RWPE1 (cell line): ENCODE measurements around the gene SPARC.
A peak's percentile ranks its signal among the peaks of the same experiment; 100 is the strongest.

Experiments
- CTCF ChIA-PET: fragments of 350-600 bp; sonication (Branson Sonifier 250); formaldehyde crosslinking; extraction: SDS; loops from one replicate; lab custom pipeline; 2021; lab: Yijun Ruan, JAX
- POLR2A ChIA-PET: fragments of 400-600 bp; formaldehyde crosslinking; extraction: SDS; loops from one replicate; lab custom pipeline; 2020; ENCODE audit warnings: antibody characterized with exemption; ENCODE audit not compliant: low non-redundant PET; lab: Yijun Ruan, JAX
- DNase-seq: peaks from one replicate; pipeline ENCODE4 v3.0.0; 2012; ENCODE audit warnings: low spot score
- H3K27ac ChIP-seq: fragments of 450-650 bp; 2 replicates; pipeline ENCODE4 v1.5.1; 2017
- TF ChIP-seq, protein P1 (sequence below): fragments of 450-650 bp; conservative IDR thresholded peaks from 2 replicates; pipeline ENCODE4 v1.5.1; 2017; ENCODE audit warnings: low read depth, mild to moderate bottlenecking

SPARC gene

DNA sequence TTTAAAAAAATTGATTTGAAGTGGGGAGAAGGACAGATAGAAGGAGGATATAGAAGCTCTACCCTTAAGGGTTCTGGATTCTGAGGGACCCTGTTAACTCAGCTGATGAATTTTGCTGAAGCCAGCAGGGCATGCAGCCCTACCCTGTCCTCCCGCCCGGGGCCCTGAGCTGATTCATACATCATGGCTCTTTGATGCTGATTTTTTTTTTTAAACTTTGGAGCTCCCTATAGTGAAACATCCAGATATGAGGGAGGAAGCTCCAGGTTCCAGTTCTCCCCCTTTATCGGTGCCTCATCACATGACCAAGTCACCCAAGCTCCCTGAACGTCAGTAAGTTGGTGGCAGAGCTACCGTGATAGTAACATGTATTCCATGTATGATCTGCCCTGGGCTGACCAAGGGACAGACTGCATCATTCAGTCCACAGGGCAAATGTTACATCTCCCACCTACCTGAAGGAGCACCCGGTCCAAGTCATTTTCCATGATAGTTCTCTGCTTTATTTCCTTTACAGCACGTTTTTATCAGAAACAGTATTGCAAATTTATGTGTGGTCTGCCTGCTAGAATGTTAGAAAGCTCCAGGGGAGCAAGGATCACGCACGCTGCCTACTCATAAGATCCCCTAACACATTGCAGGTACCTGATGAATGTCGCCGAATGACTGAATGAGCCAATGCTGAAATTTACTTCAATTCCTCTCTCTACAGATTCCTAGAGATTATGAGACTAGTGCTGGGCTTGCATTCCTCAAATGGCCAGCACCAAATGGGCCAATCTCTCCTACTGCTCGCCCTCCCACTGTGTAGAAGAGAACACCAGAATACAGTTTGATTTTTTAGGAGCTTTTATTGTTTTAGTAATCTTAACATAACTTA, 25.9 kb downstream of the SPARC start:
- TF ChIP-seq, protein P1, sequence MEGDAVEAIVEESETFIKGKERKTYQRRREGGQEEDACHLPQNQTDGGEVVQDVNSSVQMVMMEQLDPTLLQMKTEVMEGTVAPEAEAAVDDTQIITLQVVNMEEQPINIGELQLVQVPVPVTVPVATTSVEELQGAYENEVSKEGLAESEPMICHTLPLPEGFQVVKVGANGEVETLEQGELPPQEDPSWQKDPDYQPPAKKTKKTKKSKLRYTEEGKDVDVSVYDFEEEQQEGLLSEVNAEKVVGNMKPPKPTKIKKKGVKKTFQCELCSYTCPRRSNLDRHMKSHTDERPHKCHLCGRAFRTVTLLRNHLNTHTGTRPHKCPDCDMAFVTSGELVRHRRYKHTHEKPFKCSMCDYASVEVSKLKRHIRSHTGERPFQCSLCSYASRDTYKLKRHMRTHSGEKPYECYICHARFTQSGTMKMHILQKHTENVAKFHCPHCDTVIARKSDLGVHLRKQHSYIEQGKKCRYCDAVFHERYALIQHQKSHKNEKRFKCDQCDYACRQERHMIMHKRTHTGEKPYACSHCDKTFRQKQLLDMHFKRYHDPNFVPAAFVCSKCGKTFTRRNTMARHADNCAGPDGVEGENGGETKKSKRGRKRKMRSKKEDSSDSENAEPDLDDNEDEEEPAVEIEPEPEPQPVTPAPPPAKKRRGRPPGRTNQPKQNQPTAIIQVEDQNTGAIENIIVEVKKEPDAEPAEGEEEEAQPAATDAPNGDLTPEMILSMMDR: no peak
- ChIA-PET POLR2A (interaction anchor here (0.8 to 1.3 kb wide), 3 partner anchors 79 to 97 kb away, joined by 3 to 7 read pairs (median 4); partner anchors contain the start of gene ATOX1), CTCF (interaction anchor here (0.5 to 5.0 kb wide), 5 partner anchors 9 to 111 kb away, joined by 3 to 84 read pairs (median 5); partner anchors contain the start of gene G3BP1)
- peak; percentile 63 for DNase-seq
- peak overlapping the region; percentile 35; the same call in 1 of the 2 replicates for H3K27ac ChIP-seq

DNA sequence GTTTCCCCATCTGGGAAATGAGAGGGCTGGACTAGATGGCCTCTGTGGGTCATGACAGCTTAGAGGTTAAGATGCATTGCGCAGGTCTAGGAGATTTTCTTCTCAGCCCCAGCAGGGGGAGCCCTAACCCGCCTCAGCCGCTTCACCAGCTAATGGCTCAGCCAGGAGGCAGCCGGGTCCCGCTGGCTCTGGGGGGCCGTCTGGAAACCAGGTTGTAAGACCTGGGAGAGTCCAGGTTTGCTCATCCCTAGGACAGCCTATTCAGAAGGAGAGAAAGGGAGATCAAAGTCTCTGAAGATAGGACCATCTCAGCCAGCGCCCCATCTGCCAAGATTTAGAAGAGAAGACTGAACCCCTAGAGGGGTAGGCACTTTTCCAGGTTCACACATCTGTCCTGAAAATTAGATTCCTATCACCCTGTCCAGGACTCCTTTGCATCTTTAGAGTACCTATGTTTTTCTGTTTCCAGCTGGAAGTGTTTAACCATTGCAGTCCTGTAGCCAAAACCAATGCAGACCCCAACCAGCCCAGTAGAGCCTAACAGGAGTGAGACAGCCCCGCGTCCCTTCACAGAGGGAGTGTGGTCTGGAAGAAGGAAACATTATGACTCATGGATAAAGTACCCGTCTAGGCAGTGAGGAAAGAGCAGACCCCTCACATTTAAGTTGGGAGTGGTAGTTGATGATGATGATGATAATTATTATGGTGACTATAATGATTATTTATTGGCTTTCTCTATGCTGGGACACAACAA, 27.5 kb downstream of the SPARC start:
- H3K27ac ChIP-seq: no peak overlapping the region
- POLR2A ChIA-PET: interaction anchor here (0.6 to 0.7 kb wide), 3 partner anchors 45 to 112 kb away, joined by 3 to 7 read pairs (median 3); partner anchors contain the start of gene G3BP1

DNA sequence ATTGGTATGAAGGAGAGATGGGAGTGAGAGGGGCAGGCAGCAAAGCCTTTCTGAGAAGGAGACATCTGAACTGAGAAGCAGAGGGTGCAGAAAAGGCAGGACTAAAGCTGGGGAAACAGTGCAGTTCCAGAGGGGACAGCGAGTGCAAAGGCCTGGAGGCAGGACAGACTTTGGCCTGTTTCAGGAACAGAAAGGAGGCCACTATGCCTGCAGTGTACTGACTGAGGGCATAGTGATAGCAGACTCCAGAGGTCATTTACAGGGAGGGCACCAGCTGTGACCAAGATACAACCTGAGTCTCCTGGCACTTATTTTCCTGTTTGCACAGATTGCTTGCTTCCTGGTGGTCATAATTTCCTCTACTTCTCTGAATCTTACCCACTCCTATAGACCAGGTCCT, 29.6 kb downstream of the SPARC start:
- POLR2A ChIA-PET: no interaction called here
- H3K27ac ChIP-seq: no peak overlapping the region
- TF ChIP-seq, protein P1: no peak
- CTCF ChIA-PET: interaction anchor here (0.7 to 1.1 kb wide), 2 partner anchors 14 to 21 kb away, joined by 3 read pairs; no protein-coding TSS in a partner anchor
- no peak for DNase-seq

More for the DNA sequence above, 27.5 kb downstream of the SPARC start:
- peak; percentile 88 for DNase-seq
- TF ChIP-seq, protein P1: peak; percentile 96
- CTCF ChIA-PET: interaction anchor here (0.5 to 5.0 kb wide), 52 partner anchors 8 to 690 kb away, joined by 3 to 84 read pairs (median 4); partner anchors contain the start of genes ATOX1, G3BP1 and SLC36A1

DNA sequence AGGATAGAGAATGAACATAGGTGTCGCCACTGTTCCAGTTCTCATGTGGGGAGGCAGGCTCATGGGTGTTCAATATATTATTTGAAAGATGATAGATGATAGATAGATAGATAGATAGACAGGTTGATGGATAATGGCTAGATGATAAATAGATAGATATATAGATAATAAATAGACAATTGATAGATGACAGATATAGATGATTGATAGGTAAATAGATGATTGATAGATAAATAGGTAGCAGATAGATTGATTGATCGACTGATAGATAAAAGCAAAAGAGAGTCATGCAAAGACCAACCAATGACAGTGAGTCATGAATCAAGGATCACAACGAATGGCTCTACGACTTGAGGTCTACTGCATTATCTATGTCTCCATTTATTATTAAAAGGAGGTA, 30.4 kb downstream of the SPARC start:
- no peak overlapping the region for H3K27ac ChIP-seq
- TF ChIP-seq, protein P1: no peak
- POLR2A ChIA-PET: no interaction called here
- DNase-seq: no peak
- CTCF ChIA-PET: no interaction called here

DNA sequence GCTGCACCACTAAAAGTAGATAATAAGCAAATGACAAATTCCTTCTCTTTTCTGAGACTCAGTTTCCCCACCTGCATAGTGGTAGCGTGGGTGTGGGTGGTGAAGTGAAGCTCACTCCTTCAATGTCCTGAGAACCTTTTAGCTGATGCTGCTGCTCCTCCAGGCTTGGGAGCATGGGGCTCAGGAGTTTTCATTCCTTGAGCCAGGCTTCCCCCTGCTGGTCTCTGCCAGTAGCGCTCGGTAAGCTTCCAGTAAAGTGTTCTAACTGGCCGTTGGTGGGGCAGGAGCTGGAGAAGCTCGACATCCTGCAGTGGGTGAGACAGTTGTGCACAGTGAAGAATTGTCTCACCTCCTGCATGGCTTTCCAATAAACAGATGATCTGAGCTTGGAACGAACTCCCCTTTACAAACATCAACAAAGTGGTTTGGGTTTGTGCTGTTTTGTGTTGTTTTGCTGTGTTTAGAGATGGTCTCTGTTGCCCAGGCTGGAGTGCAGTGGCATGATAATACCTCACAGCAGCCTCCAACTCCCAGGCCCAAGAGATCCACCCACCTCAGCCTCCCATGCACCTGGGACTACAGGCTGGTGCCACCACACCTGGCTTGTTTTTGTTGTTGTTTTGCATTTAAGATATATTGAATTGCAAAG, 34.6 kb downstream of the SPARC start:
- ChIA-PET CTCF (interaction anchor here (0.5 to 2.4 kb wide), 50 partner anchors 9 to 206 kb away, joined by 3 to 44 read pairs (median 4); partner anchors contain the start of genes FAT2, G3BP1, SLC36A1 and SPARC), POLR2A (interaction anchor here (0.7 to 1.2 kb wide), 5 partner anchors 38 to 205 kb away, joined by 3 to 6 read pairs (median 4); partner anchors contain the start of gene SLC36A1)
- peak overlapping the region; percentile 45 for H3K27ac ChIP-seq
- TF ChIP-seq, protein P1: peak; percentile 96
- DNase-seq: peak; percentile 97
